Measurements from ENCODE around the gene KCNH5. TPM values are rescaled to one million over a fixed set of nuclear protein-coding genes. Genes with fewer than 3 reads are reported as not detected.
"Not testable (repeated sequence)": the region's sequence is repeated elsewhere in the genome, so short reads cannot be mapped to it uniquely, and the experiment has no call there.

The KCNH5 gene
- total RNA-seq, 1 donor from 2014 or later = not detected

- intact Hi-C loops (cut with micrococcal nuclease) = no loop called here
These were observed 150.5 kb downstream of the KCNH5 start for GRCh38 chr14:62894736-62895135.

- intact Hi-C loops (cut with micrococcal nuclease) = no loop called here
These were observed 155.9 kb downstream of the KCNH5 start for GRCh38 chr14:62889364-62889763.

GRCh38 chr14:62886461-62886860, 158.8 kb downstream of the KCNH5 start:
- intact Hi-C loops (cut with micrococcal nuclease) = no loop called here

- intact Hi-C loops (cut with micrococcal nuclease) = no loop called here
These were observed 159.8 kb downstream of the KCNH5 start for GRCh38 chr14:62885451-62885850.

- intact Hi-C loops (cut with micrococcal nuclease) = no loop called here
These were observed 162.3 kb downstream of the KCNH5 start for GRCh38 chr14:62882967-62883366.

- intact Hi-C loops (cut with micrococcal nuclease) = no loop called here
These were observed 178.9 kb downstream of the KCNH5 start for GRCh38 chr14:62866376-62866775.

- intact Hi-C loops (cut with micrococcal nuclease) = no loop called here
These were observed 180.7 kb downstream of the KCNH5 start for GRCh38 chr14:62864588-62864987.

GRCh38 chr14:62858011-62858410, 187.2 kb downstream of the KCNH5 start:
- intact Hi-C loops (cut with micrococcal nuclease) = not testable (repeated sequence)

GRCh38 chr14:62854951-62855350, 190.3 kb downstream of the KCNH5 start:
- intact Hi-C loops (cut with micrococcal nuclease) = no loop called here

- intact Hi-C loops (cut with micrococcal nuclease) = no loop called here
These were observed 198.1 kb downstream of the KCNH5 start for GRCh38 chr14:62847168-62847567.

- intact Hi-C loops (cut with micrococcal nuclease) = no loop called here
These were observed 200.7 kb downstream of the KCNH5 start for GRCh38 chr14:62844546-62844945.

GRCh38 chr14:62824086-62824485, 221.2 kb downstream of the KCNH5 start:
- intact Hi-C loops (cut with micrococcal nuclease) = no loop called here

GRCh38 chr14:62819931-62820330, 225.3 kb downstream of the KCNH5 start:
- intact Hi-C loops (cut with micrococcal nuclease) = no loop called here

GRCh38 chr14:62807636-62808035, 237.6 kb downstream of the KCNH5 start:
- intact Hi-C loops (cut with micrococcal nuclease) = no loop called here

GRCh38 chr14:62800577-62800976, 244.7 kb downstream of the KCNH5 start:
- intact Hi-C loops (cut with micrococcal nuclease) = no loop called here

- intact Hi-C loops (cut with micrococcal nuclease) = no loop called here
These were observed 248.8 kb downstream of the KCNH5 start for GRCh38 chr14:62796431-62796830.

GRCh38 chr14:62792578-62792977, 252.7 kb downstream of the KCNH5 start:
- intact Hi-C loops (cut with micrococcal nuclease) = no loop called here

- intact Hi-C loops (cut with micrococcal nuclease) = not testable (repeated sequence)
These were observed 263.9 kb downstream of the KCNH5 start for GRCh38 chr14:62781328-62781727.

GRCh38 chr14:62778852-62779251, 266.4 kb downstream of the KCNH5 start:
- intact Hi-C loops (cut with micrococcal nuclease) = no loop called here

- intact Hi-C loops (cut with micrococcal nuclease) = no loop called here
These were observed 266.9 kb downstream of the KCNH5 start for GRCh38 chr14:62778310-62778709.

GRCh38 chr14:62777510-62777909, 267.7 kb downstream of the KCNH5 start:
- intact Hi-C loops (cut with micrococcal nuclease) = no loop called here

- intact Hi-C loops (cut with micrococcal nuclease) = no loop called here
These were observed 269.0 kb downstream of the KCNH5 start for GRCh38 chr14:62776300-62776699.

GRCh38 chr14:62768753-62769152, 276.5 kb downstream of the KCNH5 start:
- intact Hi-C loops (cut with micrococcal nuclease) = no loop called here

- intact Hi-C loops (cut with micrococcal nuclease) = no loop called here
These were observed 281.3 kb downstream of the KCNH5 start for GRCh38 chr14:62763951-62764350.
